IMR-90 (cell line): ENCODE results near the gene ABI3BP. TPM values are rescaled to one million over a fixed set of nuclear protein-coding genes. Genes with fewer than 3 reads are reported as not detected.

Experiments used
- ATAC-seq: fragments of 200-7000 bp; cut with Tn5 transposase; 2 replicates; pipeline ENCODE4 v1.9.1; 2020; ENCODE audit warnings: low read depth, mild to moderate bottlenecking, moderate library complexity
- BruUV-seq: library from RNA; stranded (reverse); fragments of 400-500 nt; replicated peaks from 2 replicates; lab custom pipeline; 2021; lab: Mats Ljungman, UMichigan
- CTCF ChIA-PET: fragments of 300-600 bp; formaldehyde crosslinking; extraction: SDS; loops from one replicate; lab custom pipeline; 2021; ENCODE audit warnings: antibody characterized with exemption; lab: Yijun Ruan, JAX
- POLR2A ChIA-PET: fragments of 300-600 bp; sonication (Branson Sonifier 250); formaldehyde crosslinking; loops from one replicate; lab custom pipeline; 2022; ENCODE audit warnings: antibody characterized with exemption; ENCODE audit not compliant: unreplicated experiment; lab: Charles Lee
- DNase-seq: peaks from one replicate; pipeline ENCODE4 v3.0.0; 2013
- H2AFZ ChIP-seq: replicated peaks from 2 replicates; pipeline ENCODE3; 2013; ENCODE audit warnings: low read length, mild to moderate bottlenecking; ENCODE audit not compliant: poor library complexity
- H2AK5ac ChIP-seq: 2 replicates; pipeline ENCODE4 v1.6.1; 2013; ENCODE audit warnings: low read depth, low read length, inconsistent platforms
- H2AK9ac ChIP-seq: replicated peaks from 2 replicates; pipeline ENCODE3; 2013; ENCODE audit warnings: mild to moderate bottlenecking, low read depth, low read length, moderate library complexity; ENCODE audit not compliant: poor library complexity
- H2BK120ac ChIP-seq: 2 replicates; pipeline ENCODE4 v1.6.1; 2013; ENCODE audit warnings: low read depth, low read length, inconsistent platforms
- H2BK15ac ChIP-seq: 3 replicates; pipeline ENCODE4 v1.6.1; 2013; ENCODE audit warnings: low read depth, low read length, inconsistent platforms
- H2BK20ac ChIP-seq: 2 replicates; pipeline ENCODE4 v1.6.1; 2013; ENCODE audit warnings: low read depth, mild to moderate bottlenecking, inconsistent platforms, low read length, moderate library complexity
- H2BK5ac ChIP-seq: 2 replicates; pipeline ENCODE4 v1.6.1; 2013; ENCODE audit warnings: mild to moderate bottlenecking, low read depth, low read length, inconsistent platforms; ENCODE audit not compliant: poor library complexity, severe bottlenecking
- H3K14ac ChIP-seq: replicated peaks from 2 replicates; pipeline ENCODE4 v1.6.1; 2013; ENCODE audit warnings: low read depth, low read length, inconsistent platforms
- H3K18ac ChIP-seq: 2 replicates; pipeline ENCODE4 v1.6.1; 2013; ENCODE audit warnings: low read depth, low read length, control low read depth
- H3K23ac ChIP-seq: 2 replicates; pipeline ENCODE4 v1.6.1; 2013; ENCODE audit warnings: low read depth, low read length, inconsistent platforms
- H3K27ac ChIP-seq: 2 replicates; pipeline ENCODE4 v1.5.1; 2013; ENCODE audit warnings: mild to moderate bottlenecking, control low read depth, low read length; ENCODE audit not compliant: insufficient read depth
- H3K27me3 ChIP-seq: 2 replicates; pipeline ENCODE4 v1.6.1; 2013; ENCODE audit warnings: low read length; ENCODE audit not compliant: control insufficient read depth, insufficient read depth
- H3K36me3 ChIP-seq: 2 replicates; pipeline ENCODE4 v1.6.1; 2013; ENCODE audit warnings: low read length, mixed read lengths; ENCODE audit not compliant: control insufficient read depth, insufficient read depth
- H3K4ac ChIP-seq: 2 replicates; pipeline ENCODE4 v1.6.1; 2013; ENCODE audit warnings: low read depth, low read length, inconsistent platforms
- H3K4me1 ChIP-seq: 2 replicates; pipeline ENCODE4 v1.6.1; 2013; ENCODE audit warnings: low read length, mixed read lengths; ENCODE audit not compliant: control insufficient read depth, insufficient read depth
- H3K4me2 ChIP-seq: 2 replicates; pipeline ENCODE4 v1.6.1; 2013; ENCODE audit warnings: low read depth, mild to moderate bottlenecking, control low read depth, low read length, moderate library complexity
- H3K4me3 ChIP-seq: 2 replicates; pipeline ENCODE4 v1.5.1; 2013; ENCODE audit warnings: low read depth, mild to moderate bottlenecking, control low read depth, low read length, moderate library complexity; ENCODE audit not compliant: insufficient read depth
- H3K56ac ChIP-seq: 2 replicates; pipeline ENCODE4 v1.6.1; 2013; ENCODE audit warnings: low read length, inconsistent platforms; ENCODE audit not compliant: insufficient read depth; ENCODE audit errors: extremely low read depth
- H3K79me1 ChIP-seq, 2 experiments: 2 replicates each; pipeline ENCODE4 v1.6.1; 2013; ENCODE audit warnings: low read length in 2 of 2, inconsistent platforms in 1 of 2, low read depth in 1 of 2
- H3K9ac ChIP-seq: 2 replicates; pipeline ENCODE4 v1.6.1; 2013; ENCODE audit warnings: low read depth, low read length, control low read depth
- H3K9me1 ChIP-seq: 2 replicates; pipeline ENCODE4 v1.6.1; 2013; ENCODE audit warnings: low read length, inconsistent platforms; ENCODE audit not compliant: insufficient read depth
- H3K9me3 ChIP-seq: 2 replicates; pipeline ENCODE4 v1.6.1; 2013; ENCODE audit warnings: low read length; ENCODE audit not compliant: control insufficient read depth, insufficient read depth
- H4K20me1 ChIP-seq: 2 replicates; pipeline ENCODE4 v1.6.1; 2013; ENCODE audit warnings: low read length, inconsistent platforms; ENCODE audit not compliant: insufficient read depth
- H4K5ac ChIP-seq: 2 replicates; pipeline ENCODE4 v1.6.1; 2013; ENCODE audit warnings: mild to moderate bottlenecking, low read depth, low read length, control low read depth
- H4K8ac ChIP-seq, 2 experiments: 2 replicates each; pipeline ENCODE4 v1.6.1; 2013; ENCODE audit warnings: low read depth in 2 of 2, low read length in 2 of 2, control low read depth in 1 of 2, inconsistent platforms in 1 of 2
- H4K91ac ChIP-seq: 2 replicates; pipeline ENCODE4 v1.6.1; 2013; ENCODE audit warnings: low read depth, low read length, inconsistent platforms; ENCODE audit not compliant: insufficient read depth
- BHLHE40 ChIP-seq: fragments of 150-350 bp; IDR thresholded peaks from 2 replicates; pipeline ENCODE4 v1.6.1; 2016; ENCODE audit warnings: mild to moderate bottlenecking, low read depth, low read length
- CEBPB ChIP-seq: IDR thresholded peaks from 2 replicates; pipeline ENCODE4 v1.6.1; 2012; ENCODE audit warnings: low read depth, low read length, improper control_type of control experiment
- CHD1 ChIP-seq: IDR thresholded peaks from 2 replicates; pipeline ENCODE4 v1.6.1; 2012; ENCODE audit warnings: low read depth, low read length, improper control_type of control experiment
- FOS ChIP-seq: fragments of 150-350 bp; IDR thresholded peaks from 2 replicates; pipeline ENCODE4 v1.6.1; 2016; ENCODE audit warnings: low read depth, low read length
- MAFK ChIP-seq: IDR thresholded peaks from 2 replicates; pipeline ENCODE4 v1.6.1; 2012; ENCODE audit warnings: low read depth, low read length, improper control_type of control experiment
- MAZ ChIP-seq: IDR thresholded peaks from 2 replicates; pipeline ENCODE4 v1.6.1; 2012; ENCODE audit warnings: low read depth, mild to moderate bottlenecking, low read length, improper control_type of control experiment, moderate library complexity, borderline replicate concordance
- MXI1 ChIP-seq: IDR thresholded peaks from 2 replicates; pipeline ENCODE4 v1.6.1; 2012; ENCODE audit warnings: low read depth, mild to moderate bottlenecking, low read length, moderate library complexity, borderline replicate concordance
- NFE2L2 ChIP-seq: fragments of 150-350 bp; IDR thresholded peaks from 2 replicates; pipeline ENCODE4 v1.6.1; 2016; ENCODE audit warnings: low read depth, mild to moderate bottlenecking, low read length
- POLR2A ChIP-seq: IDR thresholded peaks from 2 replicates; pipeline ENCODE4 v1.6.1; 2012; ENCODE audit warnings: mild to moderate bottlenecking, low read depth, low read length
- RAD21 ChIP-seq: IDR thresholded peaks from 2 replicates; pipeline ENCODE4 v1.6.1; 2012; ENCODE audit warnings: low read length, improper control_type of control experiment
- RCOR1 ChIP-seq: IDR thresholded peaks from 2 replicates; pipeline ENCODE4 v1.6.1; 2012; ENCODE audit warnings: mild to moderate bottlenecking, low read length, improper control_type of control experiment; ENCODE audit not compliant: insufficient replicate concordance
- RFX5 ChIP-seq: IDR thresholded peaks from 2 replicates; pipeline ENCODE4 v1.8.0; 2012; ENCODE audit warnings: low read depth, mild to moderate bottlenecking, low read length, moderate library complexity
- SMC3 ChIP-seq: fragments of 150-350 bp; IDR thresholded peaks from 2 replicates; pipeline ENCODE4 v1.6.1; 2016; ENCODE audit warnings: low read depth, mild to moderate bottlenecking, antibody characterized with exemption, low read length, moderate library complexity
- WGBS, 2 experiments: methylation state at CpG; one replicate each; pipeline versions ENCODE4 v1.1.5 to v1.1.7; 2013; ENCODE audit warnings: missing lambda C conversion rate in 2 of 2; ENCODE audit not compliant: insufficient read length in 1 of 2; ENCODE audit errors: extremely low coverage in 2 of 2; 5-methylcytosine and 5-hydroxymethylcytosine counted together
- dilution Hi-C: fragments of 300-500 bp; cut with HindIII; formaldehyde crosslinking; loops from one replicate; pipeline ENCODE4 v1.14.3; 2018; ENCODE audit warnings: low sequenced_read_pairs; ENCODE audit not compliant: unreplicated experiment
- in situ Hi-C: fragments of 300-500 bp; cut with MboI; formaldehyde crosslinking; loops from 3 replicates; pipeline ENCODE4 v1.14.3; 2019; ENCODE audit warnings: low sequenced_read_pairs, inconsistent platforms, mixed read lengths
- intact Hi-C: fragments of 100-400 bp; cut with micrococcal nuclease; formaldehyde crosslinking; loops from 2 replicates; pipeline ENCODE4 v1.10.0; 2022
- polyA plus RNA-seq, 3 experiments: library from polyadenylated mRNA; depleted of rRNA; stranded (reverse); fragments of >200 nt; gene quantifications; 2 replicates each; pipeline ENCODE4 v1.2.3, GENCODE V29; 2012; ENCODE audit warnings: low replicate concordance in 1 of 3
- total RNA-seq: library from RNA; depleted of rRNA; stranded (reverse); fragments of >200 nt; gene quantifications from 2 replicates; pipeline ENCODE4 v1.2.3, GENCODE V29; 2012
- TF ChIP-seq, protein P1 (sequence below): fragments of 150-350 bp; IDR thresholded peaks from 2 replicates; pipeline ENCODE4 v1.6.1; 2016; ENCODE audit warnings: low read depth, mild to moderate bottlenecking, low read length, moderate library complexity, borderline replicate concordance
- TF ChIP-seq, protein P2 (sequence below): conservative IDR thresholded peaks from 2 replicates; pipeline ENCODE4 v1.5.1; 2012; ENCODE audit warnings: mild to moderate bottlenecking, low read depth, low read length, improper control_type of control experiment
- TF ChIP-seq, protein P3 (sequence below): fragments of 150-350 bp; IDR thresholded peaks from 2 replicates; pipeline ENCODE4 v1.6.1; 2017; ENCODE audit warnings: mild to moderate bottlenecking, antibody characterized with exemption, low read length, low read depth

ABI3BP gene
- total and polyA plus RNA-seq, 2 of the 4 experiments (the other 2 are of a cell fraction) = 3.0 to 26.7 TPM

DNA sequence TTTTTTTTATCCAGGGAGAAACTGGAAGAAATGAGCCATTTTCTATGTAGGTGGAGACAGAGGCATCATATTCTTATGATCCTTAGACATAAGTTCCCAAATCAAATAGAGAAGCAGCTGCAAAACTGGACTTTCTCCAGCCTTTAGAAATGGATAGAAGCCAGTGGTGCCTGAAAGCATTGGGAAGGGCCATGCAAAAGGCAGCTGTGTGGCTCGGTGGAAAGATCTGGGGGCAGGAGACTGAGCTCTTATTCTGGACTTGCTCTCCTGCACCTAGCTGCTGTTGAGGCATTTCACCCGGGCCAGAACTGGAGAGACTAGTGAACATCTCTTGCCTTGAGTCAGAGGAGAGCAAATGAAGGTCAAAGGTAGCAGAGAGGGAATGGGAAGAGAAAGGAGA, 210.9 kb downstream of the ABI3BP start:
- BruUV-seq = no TSS peak
- ATAC-seq (no peak), DNase-seq (no peak)
- Histone ChIP-seq H2BK20ac (no peak overlapping the region), H3K36me3 (no peaks in the 10 kb centered on the region), H4K20me1 (no peaks in the 10 kb centered on the region), H2BK120ac (no peak overlapping the region), H3K9me1 (peaks cover 6% of the 10 kb centered on the region; the same call in 1 of the 2 replicates), H4K8ac (no peak overlapping the region), H3K27ac (no peak overlapping the region), H3K4me1 (peaks cover 6% of the 10 kb centered on the region), H3K4ac (no peak overlapping the region), H3K9ac (no peak overlapping the region), H3K4me2 (no peak overlapping the region), H2AFZ (no peak overlapping the region), H3K27me3 (no peaks in the 10 kb centered on the region), H2AK5ac (no peak overlapping the region), H3K4me3 (no peak overlapping the region), H2AK9ac (no peak overlapping the region), H2BK5ac (no peak overlapping the region), H4K5ac (no peak overlapping the region), H3K18ac (no peak overlapping the region), H4K91ac (no peak overlapping the region), H3K14ac (no peak overlapping the region), H3K23ac (no peak overlapping the region), H3K9me3 (no peaks in the 10 kb centered on the region), H3K79me1 (no peaks in the 10 kb centered on the region), H3K56ac (no peak overlapping the region), H2BK15ac (no peak overlapping the region)
- TF ChIP-seq, protein P1, sequence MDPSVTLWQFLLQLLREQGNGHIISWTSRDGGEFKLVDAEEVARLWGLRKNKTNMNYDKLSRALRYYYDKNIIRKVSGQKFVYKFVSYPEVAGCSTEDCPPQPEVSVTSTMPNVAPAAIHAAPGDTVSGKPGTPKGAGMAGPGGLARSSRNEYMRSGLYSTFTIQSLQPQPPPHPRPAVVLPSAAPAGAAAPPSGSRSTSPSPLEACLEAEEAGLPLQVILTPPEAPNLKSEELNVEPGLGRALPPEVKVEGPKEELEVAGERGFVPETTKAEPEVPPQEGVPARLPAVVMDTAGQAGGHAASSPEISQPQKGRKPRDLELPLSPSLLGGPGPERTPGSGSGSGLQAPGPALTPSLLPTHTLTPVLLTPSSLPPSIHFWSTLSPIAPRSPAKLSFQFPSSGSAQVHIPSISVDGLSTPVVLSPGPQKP = no peak
- no peak for TF ChIP-seq BHLHE40
- TF ChIP-seq, protein P2, sequence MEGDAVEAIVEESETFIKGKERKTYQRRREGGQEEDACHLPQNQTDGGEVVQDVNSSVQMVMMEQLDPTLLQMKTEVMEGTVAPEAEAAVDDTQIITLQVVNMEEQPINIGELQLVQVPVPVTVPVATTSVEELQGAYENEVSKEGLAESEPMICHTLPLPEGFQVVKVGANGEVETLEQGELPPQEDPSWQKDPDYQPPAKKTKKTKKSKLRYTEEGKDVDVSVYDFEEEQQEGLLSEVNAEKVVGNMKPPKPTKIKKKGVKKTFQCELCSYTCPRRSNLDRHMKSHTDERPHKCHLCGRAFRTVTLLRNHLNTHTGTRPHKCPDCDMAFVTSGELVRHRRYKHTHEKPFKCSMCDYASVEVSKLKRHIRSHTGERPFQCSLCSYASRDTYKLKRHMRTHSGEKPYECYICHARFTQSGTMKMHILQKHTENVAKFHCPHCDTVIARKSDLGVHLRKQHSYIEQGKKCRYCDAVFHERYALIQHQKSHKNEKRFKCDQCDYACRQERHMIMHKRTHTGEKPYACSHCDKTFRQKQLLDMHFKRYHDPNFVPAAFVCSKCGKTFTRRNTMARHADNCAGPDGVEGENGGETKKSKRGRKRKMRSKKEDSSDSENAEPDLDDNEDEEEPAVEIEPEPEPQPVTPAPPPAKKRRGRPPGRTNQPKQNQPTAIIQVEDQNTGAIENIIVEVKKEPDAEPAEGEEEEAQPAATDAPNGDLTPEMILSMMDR = no peak
- no peak for TF ChIP-seq RCOR1
- no peak for TF ChIP-seq MAZ
- TF ChIP-seq MXI1 = no peak
- no peak for TF ChIP-seq CEBPB
- TF ChIP-seq CHD1 = no peak
- TF ChIP-seq FOS = no peak
- no peak for TF ChIP-seq RAD21
- TF ChIP-seq, protein P3, sequence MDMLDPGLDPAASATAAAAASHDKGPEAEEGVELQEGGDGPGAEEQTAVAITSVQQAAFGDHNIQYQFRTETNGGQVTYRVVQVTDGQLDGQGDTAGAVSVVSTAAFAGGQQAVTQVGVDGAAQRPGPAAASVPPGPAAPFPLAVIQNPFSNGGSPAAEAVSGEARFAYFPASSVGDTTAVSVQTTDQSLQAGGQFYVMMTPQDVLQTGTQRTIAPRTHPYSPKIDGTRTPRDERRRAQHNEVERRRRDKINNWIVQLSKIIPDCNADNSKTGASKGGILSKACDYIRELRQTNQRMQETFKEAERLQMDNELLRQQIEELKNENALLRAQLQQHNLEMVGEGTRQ = no peak
- no peak for TF ChIP-seq RFX5
- no peak for TF ChIP-seq NFE2L2
- no peak for TF ChIP-seq POLR2A
- TF ChIP-seq SMC3 = no peak
- TF ChIP-seq MAFK = no peak
- dilution Hi-C loops (no loop called here), in situ Hi-C loops (no loop called here), intact Hi-C loops (no loop called here)
- 63% methylated on average over 2 of the region's 2 CpGs; no CpG with 5 or more reads in 1 of the 2 experiments for WGBS, 2 experiments
- POLR2A ChIA-PET = no interaction called here
- CTCF ChIA-PET = interaction anchor here (1.3 kb wide), 1 partner anchor 11 kb away, joined by 4 read pairs; no protein-coding TSS in a partner anchor
